CD4-positive, alpha-beta T cell treated with Interleukin-1 beta for 1 hour (primary cell): ENCODE data around the gene ADD3.
"Not testable (repeated sequence)": the region's sequence is repeated elsewhere in the genome, so short reads cannot be mapped to it uniquely, and the experiment has no call there.

ENCODE experiments used
- DNase-seq, 2 donors: peaks; one replicate each; pipeline ENCODE4 v3.0.0-alpha.2; 2020 to 2022

ADD3 gene

DNA sequence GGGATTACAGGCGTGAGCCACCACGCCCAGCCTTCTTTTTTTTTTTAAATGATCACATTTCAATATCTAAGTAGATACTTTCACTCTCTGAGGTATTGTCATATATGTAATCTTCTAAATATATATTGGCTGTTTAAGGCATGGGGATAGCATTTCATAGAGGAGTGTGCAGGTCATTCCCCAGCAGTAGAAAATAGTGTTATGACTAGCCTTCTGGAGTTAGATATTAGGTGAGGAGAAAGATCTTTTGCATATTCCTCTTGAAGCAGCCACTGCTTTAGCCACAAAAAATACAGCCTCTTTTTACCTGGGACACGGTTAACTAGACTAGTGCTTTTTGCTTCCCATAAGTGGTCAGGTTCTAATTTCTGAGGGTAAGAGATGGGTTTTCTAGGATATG is 28.9 kb downstream of the ADD3 start:
- DNase-seq = no peak

DNA sequence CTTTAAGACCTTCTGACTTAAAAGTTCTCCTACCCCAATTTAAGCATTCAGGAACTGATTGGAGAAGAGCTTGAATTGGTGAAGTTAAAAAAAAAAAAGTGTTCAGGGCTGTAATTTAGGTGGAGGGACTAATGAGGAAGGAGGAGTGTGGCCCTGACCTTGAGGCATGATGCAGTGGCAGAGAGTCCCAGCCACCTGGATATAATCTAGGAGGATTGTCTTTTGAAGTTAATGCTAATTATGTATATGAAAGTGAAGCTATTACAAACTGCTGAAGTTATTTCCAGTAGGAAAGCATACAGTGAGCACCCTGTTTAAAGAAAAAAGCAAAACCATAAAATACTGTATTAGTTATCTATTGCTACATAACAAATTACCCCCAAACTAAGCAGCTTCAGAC is 31.5 kb downstream of the ADD3 start:
- no peak for DNase-seq

- no peak for DNase-seq
Observed at GRCh38 chr10:110040108-110040507, 32.3 kb downstream of the ADD3 start.

GRCh38 chr10:110040767-110041478 is 33.1 kb downstream of the ADD3 start:
- no peak for DNase-seq

DNA sequence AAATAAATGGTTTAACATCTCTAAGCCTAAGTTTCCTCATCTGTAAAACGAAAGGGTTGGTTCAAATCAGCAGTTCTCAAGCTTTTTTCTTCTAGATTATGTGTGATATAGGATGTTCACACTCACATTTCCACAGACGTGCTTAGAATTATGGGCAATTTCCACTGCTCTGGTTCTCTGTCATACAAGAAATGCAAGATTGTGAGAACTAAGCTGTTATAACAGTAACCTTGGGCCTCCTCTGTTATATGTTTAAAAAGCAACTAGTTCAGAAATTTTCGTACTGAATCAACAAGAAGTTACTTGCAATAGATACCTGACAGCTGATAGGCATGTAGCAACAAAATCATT is 33.7 kb downstream of the ADD3 start:
- DNase-seq = no peak

DNA sequence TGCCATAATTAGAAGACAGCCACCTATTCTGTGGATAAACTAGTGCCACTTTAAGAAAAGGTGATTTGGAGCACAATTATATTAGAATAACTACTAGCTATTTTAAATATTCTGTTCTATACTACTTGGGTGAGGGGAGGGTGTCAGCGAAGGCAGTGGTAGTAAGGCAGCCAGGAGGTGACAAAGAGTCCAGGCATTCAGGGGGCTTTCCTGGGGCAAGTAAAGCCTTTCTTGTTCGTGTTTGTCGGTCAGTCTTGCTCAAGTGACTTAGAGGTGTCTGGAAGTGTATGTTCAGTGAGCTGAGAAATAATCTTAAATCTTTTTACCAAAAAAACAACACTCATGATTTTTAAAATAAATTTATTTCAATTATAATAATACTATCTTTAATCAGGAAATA is 34.4 kb downstream of the ADD3 start:
- DNase-seq = no peak

DNA sequence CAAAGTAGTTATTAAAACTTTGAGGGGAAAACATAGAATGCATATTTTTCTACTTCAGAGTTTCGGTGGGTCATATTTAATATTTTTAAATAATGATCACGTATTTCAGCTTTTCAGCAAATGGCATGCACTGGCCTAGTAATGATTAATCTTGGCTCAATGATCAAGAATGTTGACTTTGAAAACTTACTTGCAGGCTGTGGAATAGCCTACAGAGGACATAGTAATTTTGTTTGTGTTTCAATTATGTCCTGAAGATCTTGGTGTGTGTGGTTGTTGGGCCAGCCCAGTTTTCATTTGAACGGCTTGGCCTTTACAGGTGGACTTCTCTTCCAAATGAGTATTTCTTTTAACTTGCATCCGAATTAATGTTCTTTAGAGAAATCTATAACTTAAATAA is 35.1 kb downstream of the ADD3 start:
- no peak for DNase-seq

GRCh38 chr10:110044681-110045080 is 36.9 kb downstream of the ADD3 start:
- DNase-seq = no peak

- DNase-seq = no peak
Observed at GRCh38 chr10:110045772-110046171, 38.0 kb downstream of the ADD3 start.

DNA sequence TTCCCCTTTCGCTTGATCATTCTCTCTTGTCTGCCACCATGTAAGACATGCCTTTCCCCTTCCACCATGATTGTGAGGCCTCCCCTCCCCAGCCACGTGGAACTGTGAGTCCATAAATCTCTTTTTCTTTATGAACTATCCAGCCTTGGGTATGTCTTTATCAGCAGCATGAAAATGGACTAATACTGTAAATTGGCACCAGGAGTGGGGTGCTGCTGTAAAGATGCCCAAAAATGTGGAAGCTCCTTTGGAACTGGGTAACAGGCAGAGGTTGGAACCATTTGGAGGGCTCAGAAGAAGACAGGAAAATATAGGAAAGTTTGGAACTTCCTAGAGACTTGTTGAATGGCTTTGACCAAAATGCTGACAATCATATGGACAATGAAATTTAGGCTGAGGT is 40.4 kb downstream of the ADD3 start:
- not testable (repeated sequence) for DNase-seq

DNA sequence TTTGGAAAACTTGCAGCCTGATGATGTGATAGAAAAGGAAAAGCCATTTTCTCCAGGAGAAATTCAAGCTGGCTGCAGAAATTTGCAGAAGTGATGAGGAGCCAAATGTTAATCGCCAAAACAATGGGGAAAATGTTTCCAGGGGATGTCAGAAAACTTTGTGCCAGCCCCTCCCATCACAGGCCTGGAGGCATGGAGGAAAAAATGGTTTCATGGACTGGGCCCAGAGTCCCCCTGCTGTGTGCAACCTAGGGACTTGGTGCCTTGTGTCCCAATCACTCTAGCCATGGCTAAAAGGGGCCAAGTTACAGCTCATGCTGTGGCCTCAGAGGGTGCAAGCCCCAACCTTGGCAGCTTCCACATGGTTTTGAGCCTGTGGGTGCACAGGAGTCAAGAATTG is 41.0 kb downstream of the ADD3 start:
- DNase-seq = no peak

- not testable (repeated sequence) for DNase-seq
Observed at GRCh38 chr10:110049889-110050591, 42.3 kb downstream of the ADD3 start.

DNA sequence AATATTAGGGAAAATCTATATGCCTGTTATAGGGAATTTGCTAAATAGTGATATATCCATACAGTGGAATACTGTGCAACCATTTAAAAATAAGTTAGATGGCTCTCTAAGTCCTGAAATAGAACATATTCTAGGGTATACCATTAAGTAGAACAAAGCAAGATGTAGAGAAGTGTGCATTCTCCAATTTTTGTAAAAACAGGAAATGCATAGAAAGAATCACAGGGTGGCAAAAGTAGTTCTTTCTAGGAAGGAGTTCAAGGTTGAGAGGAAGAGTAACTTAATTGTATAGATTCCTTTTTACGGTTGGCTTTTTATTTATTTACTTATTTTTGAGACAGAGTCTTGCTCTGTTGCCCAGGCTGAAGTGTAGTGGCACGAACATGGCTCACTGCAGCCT is 43.7 kb downstream of the ADD3 start:
- DNase-seq = no peak

GRCh38 chr10:110052916-110053315 is 45.1 kb downstream of the ADD3 start:
- no peak for DNase-seq

DNA sequence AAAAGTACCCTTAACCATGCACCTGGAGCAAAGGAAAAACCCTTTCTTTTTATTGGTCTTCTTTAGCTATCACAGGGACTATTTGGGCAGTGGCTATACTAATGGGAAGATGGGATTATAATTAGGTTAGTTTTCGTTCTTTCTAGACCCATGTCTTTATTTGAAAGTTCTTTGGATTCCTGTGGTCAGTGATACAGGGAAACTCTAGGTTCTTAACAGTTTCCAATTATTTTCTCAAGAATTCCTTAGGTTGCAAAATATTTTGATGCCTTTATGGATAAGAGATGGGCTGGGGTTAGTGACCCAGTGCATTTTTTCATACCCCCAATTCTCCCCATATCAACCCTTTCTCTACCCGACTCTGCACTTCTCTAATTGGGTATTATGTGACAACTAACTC is 49.0 kb downstream of the ADD3 start:
- DNase-seq = no peak

DNA sequence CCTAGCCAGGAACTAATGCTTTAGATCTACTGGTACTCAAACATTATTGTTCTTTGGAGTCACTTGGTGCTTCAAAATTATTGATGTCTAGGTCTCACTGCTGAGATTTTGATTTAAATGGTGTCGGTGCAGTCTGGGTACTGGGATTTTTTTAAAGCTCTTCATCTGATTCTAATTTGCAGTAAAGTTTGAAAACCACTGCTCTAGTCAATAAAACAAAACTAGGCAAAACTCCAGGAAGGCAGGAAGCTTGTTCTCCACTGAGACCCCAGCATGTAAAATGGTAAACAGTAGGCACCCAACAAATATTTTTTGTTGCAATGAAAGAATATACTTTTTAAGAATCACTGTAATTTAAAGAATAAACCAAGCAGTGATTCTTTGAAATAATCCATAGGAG is 49.7 kb downstream of the ADD3 start:
- DNase-seq = no peak

DNA sequence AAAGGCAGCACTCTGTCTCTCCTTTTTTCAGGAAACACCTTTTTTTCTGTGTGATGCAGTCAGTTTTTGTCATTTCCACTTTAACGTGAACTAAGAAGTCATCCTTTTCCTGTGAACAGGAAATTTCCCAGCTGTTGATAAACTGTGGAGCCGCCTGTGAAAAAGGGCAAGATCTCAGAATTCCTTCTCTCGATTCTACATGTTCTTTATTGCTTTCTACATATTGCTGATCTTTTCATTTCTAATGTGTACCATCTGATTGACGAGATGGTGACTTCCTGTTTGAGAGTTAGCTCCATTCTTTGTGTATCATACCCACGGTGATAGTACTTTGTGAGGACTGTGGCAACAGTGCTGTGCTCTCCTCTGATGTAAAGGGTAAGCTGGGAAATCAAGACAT is 50.4 kb downstream of the ADD3 start:
- DNase-seq = no peak

DNA sequence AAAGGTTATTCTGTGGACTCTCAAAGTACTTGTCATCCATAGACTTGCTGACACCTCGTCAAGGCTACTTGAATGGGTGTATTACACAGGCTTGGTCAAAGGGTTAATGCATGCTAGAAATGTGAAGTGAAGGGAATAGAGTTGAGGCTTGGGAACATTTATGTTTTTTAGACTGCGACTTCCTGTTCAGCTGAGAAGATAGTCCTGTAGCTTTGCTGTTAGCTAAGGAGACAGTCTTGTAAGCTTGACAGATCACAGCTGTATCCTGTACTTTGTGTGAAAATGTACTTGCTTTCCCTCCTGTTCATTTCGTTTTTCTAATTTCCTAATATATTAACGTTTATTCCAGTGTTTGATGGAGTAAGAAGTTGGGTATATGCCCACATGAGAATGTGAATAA is 52.1 kb downstream of the ADD3 start:
- DNase-seq = no peak

GRCh38 chr10:110061687-110062086 is 53.9 kb downstream of the ADD3 start:
- no peak for DNase-seq

- no peak for DNase-seq
Observed at GRCh38 chr10:110065269-110065668, 57.5 kb downstream of the ADD3 start.

GRCh38 chr10:110067960-110068770 is 60.4 kb downstream of the ADD3 start:
- peak; percentile 30 to 53 for DNase-seq

- no peak for DNase-seq
Observed at GRCh38 chr10:110068780-110069179, 61.0 kb downstream of the ADD3 start.

- peak in 1 of 2 donors; percentile 52 for DNase-seq
Observed at GRCh38 chr10:110069502-110069982, 61.8 kb downstream of the ADD3 start.

- DNase-seq = no peak
Observed at GRCh38 chr10:110073896-110074295, 66.1 kb downstream of the ADD3 start.
